Left lung (tissue), 10 donors: ENCODE results near the gene HLA-DPA1. TPM values are rescaled to one million over a fixed set of nuclear protein-coding genes. Genes with fewer than 3 reads are reported as not detected.
A peak's percentile ranks its signal among the peaks of the same experiment; 100 is the strongest.

ENCODE experiments used
- ATAC-seq: fragments of 200-7000 bp; cut with Tn5 transposase; one replicate; pipeline ENCODE4 v1.9.1; 2020; ENCODE audit warnings: moderate library complexity
- DNase-seq, 4 donors: peaks; one replicate each; pipeline ENCODE4 v3.0.0-alpha.2; 2013 to 2020
- H3K27ac ChIP-seq, 2 donors: fragments of 200-600 bp; sonication (generic) in 1 of 2; one replicate each; pipeline versions ENCODE4 v1.5.0 to v1.8.0; 2020 to 2021
- H3K27me3 ChIP-seq, 2 donors: fragments of 200-600 bp; sonication (generic) in 1 of 2; one replicate each; pipeline versions ENCODE4 v1.5.0 to v1.8.0; 2020 to 2021
- H3K36me3 ChIP-seq, 2 donors: fragments of 200-600 bp; sonication (generic) in 1 of 2; one replicate each; pipeline versions ENCODE4 v1.5.0 to v1.8.0; 2020 to 2021
- H3K4me1 ChIP-seq, 2 donors: fragments of 200-600 bp; one replicate each; pipeline ENCODE4 v1.8.0; 2021
- H3K4me3 ChIP-seq, 2 donors: fragments of 200-600 bp; sonication (generic) in 1 of 2; one replicate each; pipeline versions ENCODE4 v1.5.0 to v1.8.0; 2020 to 2021; ENCODE audit warnings: mild to moderate bottlenecking in 1 of 2
- H3K9me3 ChIP-seq, 2 donors: fragments of 200-600 bp; sonication (generic) in 1 of 2; one replicate each; pipeline versions ENCODE4 v1.5.0 to v1.8.0; 2020 to 2021
- CTCF ChIP-seq, 2 donors: fragments of 200-600 bp; sonication (generic) in 1 of 2; IDR thresholded peaks; one replicate each; pipeline versions ENCODE4 v1.5.0 to v1.8.0; 2021; ENCODE audit warnings: antibody characterized with exemption in 2 of 2
- intact Hi-C, 2 donors: fragments of 100-400 bp; cut with DNase I; formaldehyde crosslinking; loops; one replicate each; pipeline versions ENCODE4 v1.11.2 to v1.14.2; 2022
- polyA plus RNA-seq, 6 donors: library from polyadenylated mRNA; unstranded; fragments of 120-200 nt; gene quantifications; one replicate each; pipeline ENCODE4 v1.2.1, GENCODE V29; 2013; ENCODE audit not compliant: insufficient read length in 6 of 6
- total RNA-seq, 2 donors: library from RNA; stranded (reverse); fragmentation: NEBNext Ultra II Directional; extraction: Animal tissue kit (Norgen Biotek cat#: 25700); gene quantifications; one replicate each; pipeline ENCODE4 v1.2.1, GENCODE V29; 2021
- donor health status: DM: no; HTN: yes; CAD: no.
- donor health status: DM: no; HTN: no; CAD: no.

HLA-DPA1 gene
- total and polyA plus RNA-seq, 8 donors: 14.9 to 476 (median 38.9) TPM

- no peaks in the 10 kb centered on the region for H3K36me3 ChIP-seq
- H3K4me3 ChIP-seq: no peak overlapping the region
- H3K9me3 ChIP-seq: no peaks in the 10 kb centered on the region
- TF ChIP-seq CTCF (IDR thresholded peaks at IDR 0.05): no peak
- peaks cover 19 to 44% of the 10 kb centered on the region in 2 donors for H3K4me1 ChIP-seq
- DNase-seq (no peak), ATAC-seq (no peak)
- intact Hi-C loops: loop anchor here in 1 of 2 donors (5.0 kb wide), 2 partner anchors 59 to 74 kb away; partner anchors contain the start of gene HLA-DPB1
- H3K27ac ChIP-seq: peak overlapping the region; percentile 83 to 88
- H3K27me3 ChIP-seq: no peaks in the 10 kb centered on the region
Observed at GRCh38 chr6:33018418-33018817, 55.0 kb downstream of the HLA-DPA1 start.

- Histone ChIP-seq H3K27ac (peak overlapping the region; percentile 83 to 88), H3K27me3 (no peaks in the 10 kb centered on the region), H3K9me3 (no peaks in the 10 kb centered on the region), H3K4me3 (peak overlapping the region in 1 of 2 donors; percentile 11), H3K36me3 (no peaks in the 10 kb centered on the region), H3K4me1 (peaks cover 19 to 44% of the 10 kb centered on the region in 2 donors)
- TF ChIP-seq CTCF (IDR thresholded peaks at IDR 0.05): no peak
- intact Hi-C loops: loop anchor here in 1 of 2 donors (5.0 kb wide), 2 partner anchors 59 to 74 kb away; partner anchors contain the start of gene HLA-DPB1
- DNase-seq (no peak), ATAC-seq (peak; percentile 8)
Observed at GRCh38 chr6:33017694-33018353, 55.6 kb downstream of the HLA-DPA1 start.

GRCh38 chr6:33017018-33017417 is 56.4 kb downstream of the HLA-DPA1 start:
- peak overlapping the region in 1 of 2 donors; percentile 88 for H3K27ac ChIP-seq
- peaks cover 19 to 44% of the 10 kb centered on the region in 2 donors for H3K4me1 ChIP-seq
- H3K27me3 ChIP-seq: no peaks in the 10 kb centered on the region
- DNase-seq (no peak), ATAC-seq (no peak)
- no peaks in the 10 kb centered on the region for H3K36me3 ChIP-seq
- H3K9me3 ChIP-seq: no peaks in the 10 kb centered on the region
- H3K4me3 ChIP-seq: peak overlapping the region in 1 of 2 donors; percentile 11
- no peak for TF ChIP-seq CTCF (IDR thresholded peaks at IDR 0.05)
- intact Hi-C loops: loop anchor here in 1 of 2 donors (5.0 kb wide), 2 partner anchors 60 to 75 kb away; partner anchors contain the start of gene HLA-DPB1

GRCh38 chr6:33015798-33016197 is 57.7 kb downstream of the HLA-DPA1 start:
- intact Hi-C loops: loop anchor here in 1 of 2 donors (5.0 kb wide), 2 partner anchors 62 to 77 kb away; partner anchors contain the start of gene HLA-DPB1
- DNase-seq (no peak), ATAC-seq (no peak)
- H3K27me3 ChIP-seq: no peaks in the 10 kb centered on the region
- peaks cover 19 to 44% of the 10 kb centered on the region in 2 donors for H3K4me1 ChIP-seq
- no peak overlapping the region for H3K4me3 ChIP-seq
- H3K27ac ChIP-seq: no peak overlapping the region
- no peaks in the 10 kb centered on the region for H3K36me3 ChIP-seq
- H3K9me3 ChIP-seq: no peaks in the 10 kb centered on the region
- TF ChIP-seq CTCF (IDR thresholded peaks at IDR 0.05): no peak

GRCh38 chr6:33014841-33015634 is 58.4 kb downstream of the HLA-DPA1 start:
- ATAC-seq (peak; percentile 60), DNase-seq (peak in 2 of 4 donors; percentile 72 to 84)
- Histone ChIP-seq H3K4me1 (peaks cover 19 to 39% of the 10 kb centered on the region in 2 donors), H3K27me3 (no peaks in the 10 kb centered on the region), H3K27ac (no peak overlapping the region), H3K36me3 (no peaks in the 10 kb centered on the region), H3K4me3 (no peak overlapping the region), H3K9me3 (no peaks in the 10 kb centered on the region)
- intact Hi-C loops: loop anchor here in 1 of 2 donors (5.0 kb wide), 2 partner anchors 62 to 77 kb away; partner anchors contain the start of gene HLA-DPB1
- peak; percentile 60 to 90 for TF ChIP-seq CTCF (IDR thresholded peaks at IDR 0.05)
